ENCODE results near the gene ATP6AP2. TPM values are rescaled to one million over a fixed set of nuclear protein-coding genes. Genes with fewer than 3 reads are reported as not detected.

ATP6AP2 gene
- polyA plus RNA-seq, 1 donor (not counting 4 experiments of a cell fraction or from before 2014, with no cell fraction given): 176 TPM

- H3K27ac ChIP-seq (ENCODE audit: control insufficient read depth, insufficient read depth, low read length): no peak overlapping the region
- no peaks in the 10 kb centered on the region for H3K27me3 ChIP-seq (ENCODE audit: control insufficient read depth, extremely low read depth, insufficient read depth, low read length)
- DNase-seq (ENCODE audit: low read depth, low spot score) (no peak), FAIRE-seq (no peak)
- H3K4me1 ChIP-seq (ENCODE audit: control insufficient read depth, extremely low read depth, insufficient read depth, low read length): no peaks in the 10 kb centered on the region
- no peaks in the 10 kb centered on the region for H3K9me3 ChIP-seq (ENCODE audit: control insufficient read depth, low read depth, low read length)
- no peaks in the 10 kb centered on the region for H3K79me2 ChIP-seq (ENCODE audit: control insufficient read depth, insufficient read depth, low read length)
- no peaks in the 10 kb centered on the region for H3K36me3 ChIP-seq (ENCODE audit: control insufficient read depth in 2 of 2, extremely low read depth in 1 of 2, insufficient read depth in 2 of 2, low read length in 2 of 2)
- H3K9me1 ChIP-seq (ENCODE audit: control insufficient read depth, extremely low read depth, insufficient read depth, low read length): no peaks in the 10 kb centered on the region
- no peak overlapping the region for H2AFZ ChIP-seq (ENCODE audit: control insufficient read depth, low read length)
- H3K4me2 ChIP-seq (ENCODE audit: control insufficient read depth, extremely low read depth, insufficient read depth, low read depth, low read length): no peak overlapping the region
- dilution Hi-C loops (cut with MboI; ENCODE audit: extremely low pct_ligation_motif_present, low sequenced_read_pairs): no loop called here
- no peak for TF ChIP-seq CTCF (optimal IDR thresholded peaks at IDR 0.05 in 1 of 3, IDR thresholded peaks at IDR 0.05 in 1 of 3, conservative IDR thresholded peaks at IDR 0.05 in 1 of 3; ENCODE audit: extremely low read depth in 1 of 3, insufficient read depth in 2 of 3, low read length in 3 of 3)
- TF ChIP-seq EZH2 (IDR thresholded peaks at IDR 0.05; ENCODE audit: low read length): no peak
- H3K4me3 ChIP-seq (ENCODE audit: control insufficient read depth in 2 of 3, extremely low read depth in 1 of 3, insufficient read depth in 2 of 3, low read depth in 1 of 3, low read length in 3 of 3): no peak overlapping the region
- no peaks in the 10 kb centered on the region for H4K20me1 ChIP-seq (ENCODE audit: control insufficient read depth, extremely low read depth, insufficient read depth, low read length)
- no peak overlapping the region for H3K9ac ChIP-seq (ENCODE audit: control insufficient read depth, extremely low read depth, insufficient read depth, low read length)
Observed at GRCh38 chrX:40612511-40612910, 31.7 kb downstream of the ATP6AP2 start.

- TF ChIP-seq EZH2 (IDR thresholded peaks at IDR 0.05; ENCODE audit: low read length) (no peak), CTCF (optimal IDR thresholded peaks at IDR 0.05 in 1 of 3, IDR thresholded peaks at IDR 0.05 in 1 of 3, conservative IDR thresholded peaks at IDR 0.05 in 1 of 3; ENCODE audit: extremely low read depth in 1 of 3, insufficient read depth in 2 of 3, low read length in 3 of 3) (no peak)
- FAIRE-seq (no peak), DNase-seq (ENCODE audit: low read depth, low spot score) (no peak)
- no peaks in the 10 kb centered on the region for H3K27me3 ChIP-seq (ENCODE audit: control insufficient read depth, extremely low read depth, insufficient read depth, low read length)
- no peak overlapping the region for H3K9ac ChIP-seq (ENCODE audit: control insufficient read depth, extremely low read depth, insufficient read depth, low read length)
- H2AFZ ChIP-seq (ENCODE audit: control insufficient read depth, low read length): no peak overlapping the region
- no peaks in the 10 kb centered on the region for H3K9me3 ChIP-seq (ENCODE audit: control insufficient read depth, low read depth, low read length)
- no peaks in the 10 kb centered on the region for H3K36me3 ChIP-seq (ENCODE audit: control insufficient read depth in 2 of 2, extremely low read depth in 1 of 2, insufficient read depth in 2 of 2, low read length in 2 of 2)
- no peak overlapping the region for H3K27ac ChIP-seq (ENCODE audit: control insufficient read depth, insufficient read depth, low read length)
- dilution Hi-C loops (cut with MboI; ENCODE audit: extremely low pct_ligation_motif_present, low sequenced_read_pairs): no loop called here
- no peaks in the 10 kb centered on the region for H3K4me1 ChIP-seq (ENCODE audit: control insufficient read depth, extremely low read depth, insufficient read depth, low read length)
- H4K20me1 ChIP-seq (ENCODE audit: control insufficient read depth, extremely low read depth, insufficient read depth, low read length): no peaks in the 10 kb centered on the region
- no peak overlapping the region for H3K4me2 ChIP-seq (ENCODE audit: control insufficient read depth, extremely low read depth, insufficient read depth, low read depth, low read length)
- H3K4me3 ChIP-seq (ENCODE audit: control insufficient read depth in 2 of 3, extremely low read depth in 1 of 3, insufficient read depth in 2 of 3, low read depth in 1 of 3, low read length in 3 of 3): no peak overlapping the region
- H3K9me1 ChIP-seq (ENCODE audit: control insufficient read depth, extremely low read depth, insufficient read depth, low read length): no peaks in the 10 kb centered on the region
- no peaks in the 10 kb centered on the region for H3K79me2 ChIP-seq (ENCODE audit: control insufficient read depth, insufficient read depth, low read length)
Observed at GRCh38 chrX:40615976-40616375, 35.2 kb downstream of the ATP6AP2 start.
